Stimulated activated CD8-positive, alpha-beta memory T cell treated with anti-CD3 and anti-CD28 coated beads, Interleukin-4, amount 100 ng/mL, for 1 hour (primary cell): ENCODE measurements around the gene ERV3-1.
"Not testable (repeated sequence)": the region's sequence is repeated elsewhere in the genome, so short reads cannot be mapped to it uniquely, and the experiment has no call there.

Experiments
- DNase-seq, 2 donors: peaks; one replicate each; pipeline ENCODE4 v3.0.0-alpha.2; 2020; ENCODE audit warnings: low read depth in 2 of 2, low spot score in 1 of 2

Gene ERV3-1

GRCh38 chr7:65006094-65006992, at the start of gene ERV3-1:
ERV3-1 (minus strand) TSS chr7:65006687; CDS start chr7:64993026, 13,661 bp downstream.
- DNase-seq, result peak; percentile 70 to 85

- DNase-seq, result not testable (repeated sequence)
Measured at GRCh38 chr7:65055786-65056185, 49.3 kb upstream of the ERV3-1 start.

GRCh38 chr7:65054466-65054994, 48.0 kb upstream of the ERV3-1 start:
- not testable (repeated sequence) for DNase-seq

- DNase-seq, result not testable (repeated sequence)
Measured at GRCh38 chr7:65051654-65052053, 45.2 kb upstream of the ERV3-1 start.

GRCh38 chr7:65051139-65051538, 44.7 kb upstream of the ERV3-1 start:
- DNase-seq, result not testable (repeated sequence)

GRCh38 chr7:65046329-65046728, 39.8 kb upstream of the ERV3-1 start:
- DNase-seq, result not testable (repeated sequence)

- not testable (repeated sequence) for DNase-seq
Measured at GRCh38 chr7:65045589-65045988, 39.1 kb upstream of the ERV3-1 start.

GRCh38 chr7:65038767-65039166, 32.3 kb upstream of the ERV3-1 start:
- DNase-seq, result not testable (repeated sequence)

- DNase-seq, result peak; percentile 81 to 86
Measured at GRCh38 chr7:65037740-65038688, 31.5 kb upstream of the ERV3-1 start.

- DNase-seq, result not testable (repeated sequence)
Measured at GRCh38 chr7:65036526-65036925, 30.0 kb upstream of the ERV3-1 start.

- not testable (repeated sequence) for DNase-seq
Measured at GRCh38 chr7:65035469-65035868, 29.0 kb upstream of the ERV3-1 start.

- DNase-seq, result not testable (repeated sequence)
Measured at GRCh38 chr7:65034120-65034782, 27.8 kb upstream of the ERV3-1 start.

GRCh38 chr7:65033391-65033790, 26.9 kb upstream of the ERV3-1 start:
- not testable (repeated sequence) for DNase-seq

GRCh38 chr7:65025023-65025422, 18.5 kb upstream of the ERV3-1 start:
- not testable (repeated sequence) for DNase-seq

- DNase-seq, result not testable (repeated sequence)
Measured at GRCh38 chr7:65020978-65021377, 14.5 kb upstream of the ERV3-1 start.

GRCh38 chr7:65009881-65010280, 3.4 kb upstream of the ERV3-1 start:
- DNase-seq, result not testable (repeated sequence)

GRCh38 chr7:65009394-65009793, 2.9 kb upstream of the ERV3-1 start:
- DNase-seq, result not testable (repeated sequence)

GRCh38 chr7:65007036-65007435, 549 bp upstream of the ERV3-1 start:
- DNase-seq, result not testable (repeated sequence)

GRCh38 chr7:65004575-65004974, 1.9 kb downstream of the ERV3-1 start:
- no peak for DNase-seq

- DNase-seq, result no peak
Measured at GRCh38 chr7:65002972-65003585, 3.4 kb downstream of the ERV3-1 start.
